NCI-H187 treated with DMSO at 0.1 percent for 48 hours (cell line): ENCODE measurements around the gene NTN3.
"Not testable (repeated sequence)": the region's sequence is repeated elsewhere in the genome, so short reads cannot be mapped to it uniquely, and the experiment has no call there.

Source experiments
- DNase-seq: peaks from one replicate; lab custom pipeline; 2025; lab: John Stamatoyannopoulos, UW

Gene NTN3

DNA sequence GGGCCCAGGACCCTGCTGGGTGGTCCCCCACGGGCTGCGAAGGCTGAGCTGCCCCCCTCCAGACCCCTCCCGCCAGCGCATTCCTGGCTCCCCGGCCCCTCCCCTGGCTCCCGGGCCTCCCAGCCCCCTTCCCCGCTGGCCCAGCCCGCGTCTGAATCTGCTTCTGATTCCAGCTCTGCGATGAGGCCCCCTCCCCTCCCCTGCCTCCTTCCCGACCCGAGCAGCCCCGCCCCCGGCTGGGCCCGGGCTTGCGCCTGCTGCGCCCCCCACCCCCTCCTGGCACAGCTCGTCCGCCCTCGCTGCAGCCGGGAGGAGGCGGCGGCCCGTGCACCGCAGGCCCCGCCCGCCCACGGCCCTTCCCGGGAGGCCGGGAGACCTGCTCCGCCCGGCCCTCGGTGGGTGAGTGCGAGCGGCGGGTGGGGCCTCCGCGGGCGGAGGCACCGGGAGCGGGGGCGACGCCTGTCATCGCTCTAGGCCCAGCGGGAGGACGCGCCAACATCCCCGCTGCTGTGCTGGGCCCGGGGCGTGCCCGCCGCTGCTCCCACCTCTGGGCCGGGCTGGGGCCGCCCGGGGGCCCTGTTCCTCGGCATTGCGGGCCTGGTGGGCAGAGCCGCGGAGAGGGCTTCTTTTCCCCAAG lies at the start of gene NTN3:
TSS of gene NTN3 (plus strand) at position 282 of the 637 bp plus-strand sequence. CDS start 405 bp downstream, outside the sequence.
- no peak for DNase-seq

DNA sequence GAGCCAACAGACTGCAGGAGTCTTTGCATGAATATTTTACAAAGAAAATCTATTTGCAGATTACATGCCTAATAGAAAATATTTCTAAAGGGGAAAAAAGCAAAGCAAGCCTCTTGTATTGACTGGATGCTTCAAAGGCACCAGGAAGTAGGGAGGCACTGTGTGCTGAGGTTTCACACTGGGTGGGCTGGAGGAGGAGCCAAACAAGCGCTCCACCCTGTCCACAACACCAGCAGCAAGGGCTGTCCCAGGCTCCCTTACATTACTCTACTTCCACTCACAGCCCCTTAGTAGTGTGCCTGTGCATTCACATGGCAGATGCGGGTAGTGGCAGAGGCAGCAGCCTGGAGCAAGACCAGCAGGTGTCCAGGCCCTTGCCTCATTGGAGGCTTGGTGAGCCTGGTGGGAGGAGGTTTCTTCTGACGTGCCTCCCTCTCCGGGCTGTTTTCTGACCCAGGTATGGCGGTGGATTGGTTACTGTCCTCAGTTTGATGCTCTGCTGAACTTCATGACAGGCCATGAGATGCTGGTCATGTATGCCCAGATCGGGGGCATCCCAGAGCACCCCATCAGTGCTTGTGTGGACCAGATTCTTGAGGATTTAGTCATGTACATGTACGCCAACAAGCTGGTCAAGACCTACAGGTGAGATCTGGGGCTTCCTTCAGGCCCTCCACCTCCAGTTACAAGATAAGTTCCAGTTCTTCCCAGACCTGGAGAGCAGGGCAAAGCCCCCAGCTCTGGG lies 48.8 kb upstream of the NTN3 start:
- DNase-seq = no peak

DNA sequence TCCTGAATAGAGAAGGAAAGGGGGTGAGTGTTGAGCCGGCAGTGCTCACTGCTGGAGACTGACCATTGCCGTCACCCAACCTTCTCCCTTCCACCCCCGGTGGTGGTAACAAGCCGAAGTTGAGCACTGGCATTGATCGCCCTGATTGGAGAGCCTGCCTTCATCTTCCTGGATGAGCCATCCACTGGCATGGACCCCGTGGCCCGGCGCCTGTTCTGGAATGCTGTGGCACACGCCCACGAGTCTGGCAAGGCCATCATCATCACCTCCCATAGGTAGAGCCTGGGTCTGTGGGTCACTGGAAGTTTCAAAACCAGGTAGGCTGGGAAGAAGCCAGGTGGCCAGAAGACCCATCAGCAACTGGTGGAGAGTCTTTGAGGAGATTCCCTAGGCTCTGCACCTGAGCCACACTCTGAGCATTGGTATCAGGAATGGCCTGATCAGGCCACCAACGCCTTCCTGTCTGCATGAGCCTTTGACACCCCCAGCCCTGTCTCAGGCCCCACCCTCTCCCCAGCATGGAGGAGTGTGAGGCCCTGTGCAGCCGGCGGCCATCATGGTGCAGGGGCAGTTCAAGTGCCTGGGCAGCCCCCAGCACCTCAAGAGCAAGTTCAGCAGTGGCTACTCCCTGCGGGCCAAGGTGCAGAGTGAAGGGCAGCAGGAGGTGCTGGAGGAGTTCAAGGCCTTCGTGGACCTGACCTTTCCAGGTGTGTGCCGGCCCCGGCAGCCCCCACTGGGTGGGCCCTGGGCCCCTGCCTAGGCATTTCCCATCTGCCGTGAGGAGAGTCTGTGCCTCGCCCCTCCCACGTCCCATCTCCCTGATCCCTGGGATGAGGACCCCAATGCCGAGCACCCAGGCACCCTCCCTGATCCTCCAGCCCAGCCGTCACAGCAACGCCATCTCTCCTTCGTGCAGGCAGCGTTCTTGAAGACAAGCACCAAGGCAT lies 46.8 kb upstream of the NTN3 start:
- no peak for DNase-seq

DNA sequence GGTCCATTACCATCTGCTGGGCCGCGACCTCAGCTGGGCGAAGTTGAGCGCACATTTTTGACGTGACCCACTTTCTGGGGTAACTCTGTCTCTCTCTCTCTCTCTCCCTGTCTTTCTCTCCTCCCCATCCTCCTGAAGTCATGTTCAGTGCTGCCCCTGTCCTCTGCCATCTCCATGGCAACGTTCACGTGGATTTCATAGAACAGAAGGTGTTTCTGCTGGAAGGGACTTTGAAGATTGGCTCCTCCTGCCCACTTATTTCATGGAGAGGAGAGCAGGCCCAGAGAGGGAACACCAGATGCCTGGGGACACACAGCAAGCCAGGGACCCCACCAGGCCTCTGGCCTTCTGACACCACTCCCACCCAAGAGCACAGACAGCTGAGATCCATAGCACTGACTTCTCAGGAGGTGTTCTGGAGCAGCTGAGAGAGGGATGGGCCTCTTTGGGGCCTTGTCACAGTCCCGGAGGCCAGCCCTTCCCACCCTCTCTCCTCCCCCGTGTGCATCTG lies 46.0 kb upstream of the NTN3 start:
- no peak for DNase-seq

DNA sequence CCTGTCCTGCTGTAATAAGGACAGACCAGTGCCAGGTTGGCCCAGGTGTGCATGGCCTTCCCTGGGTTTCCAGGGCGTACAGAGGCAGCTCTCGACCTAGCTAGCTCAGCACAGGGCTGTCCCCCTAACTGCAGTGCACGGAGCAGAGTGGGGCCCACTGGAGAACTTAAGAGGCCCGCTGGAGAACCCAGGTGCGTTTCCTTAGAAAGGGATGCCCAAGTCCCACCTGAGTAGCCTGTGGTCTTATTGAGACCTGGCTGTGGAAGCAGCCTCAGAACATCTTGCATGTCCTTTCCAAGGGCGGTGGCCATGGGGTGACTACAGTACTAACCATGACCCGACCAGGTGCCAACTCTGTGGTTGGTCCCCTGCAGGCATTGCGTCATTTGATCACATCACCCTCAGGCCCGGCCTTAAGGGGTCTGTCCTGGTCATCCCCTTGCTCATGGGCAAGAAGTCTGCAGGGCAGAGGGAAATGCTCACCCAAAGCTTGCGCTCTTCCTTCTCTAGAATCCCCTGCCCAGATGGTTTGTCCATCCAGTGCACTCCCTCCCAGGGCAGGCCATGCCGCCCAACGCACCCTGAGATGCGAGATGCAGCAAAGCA lies 45.2 kb upstream of the NTN3 start:
- no peak for DNase-seq

DNA sequence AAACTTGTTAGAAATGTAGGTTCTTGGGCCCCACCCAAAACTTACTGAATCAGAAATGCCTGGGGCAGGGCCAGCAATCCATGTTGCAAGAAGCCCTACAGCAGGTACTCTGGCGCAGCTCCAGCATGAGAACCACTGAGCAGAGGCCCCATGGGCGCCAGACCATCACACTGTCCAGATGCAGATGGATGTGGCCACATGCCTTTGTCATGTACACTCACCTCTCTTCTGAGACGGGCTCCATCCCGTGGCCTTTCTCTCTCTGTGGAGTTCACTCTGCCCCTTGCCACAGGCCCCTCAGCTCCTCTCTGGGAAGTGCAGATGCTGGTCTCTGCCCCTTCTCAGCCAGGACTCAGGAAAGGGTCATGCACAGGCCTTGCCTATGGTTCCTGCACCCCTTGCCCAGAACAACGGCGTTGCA lies 44.1 kb upstream of the NTN3 start:
- DNase-seq = no peak

DNA sequence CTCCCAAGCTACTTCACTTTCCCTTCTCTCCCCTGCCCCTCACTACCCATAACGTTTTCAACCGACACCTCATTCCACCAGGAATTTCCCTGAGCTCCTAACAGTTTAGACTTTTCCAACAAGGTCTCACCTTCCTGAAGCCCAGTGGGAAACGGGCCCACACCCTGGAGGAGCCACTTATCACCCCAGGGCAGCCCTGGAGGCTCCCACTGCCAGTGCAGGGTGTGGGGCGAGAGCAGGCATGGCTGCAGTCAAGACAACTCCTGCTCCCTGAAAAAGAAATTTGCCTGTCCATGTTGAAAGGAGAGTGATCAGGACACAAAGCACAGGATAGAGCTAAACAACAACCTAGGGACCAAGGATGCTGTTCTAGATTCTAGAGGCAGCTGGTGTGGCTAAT lies 43.6 kb upstream of the NTN3 start:
- no peak for DNase-seq

DNA sequence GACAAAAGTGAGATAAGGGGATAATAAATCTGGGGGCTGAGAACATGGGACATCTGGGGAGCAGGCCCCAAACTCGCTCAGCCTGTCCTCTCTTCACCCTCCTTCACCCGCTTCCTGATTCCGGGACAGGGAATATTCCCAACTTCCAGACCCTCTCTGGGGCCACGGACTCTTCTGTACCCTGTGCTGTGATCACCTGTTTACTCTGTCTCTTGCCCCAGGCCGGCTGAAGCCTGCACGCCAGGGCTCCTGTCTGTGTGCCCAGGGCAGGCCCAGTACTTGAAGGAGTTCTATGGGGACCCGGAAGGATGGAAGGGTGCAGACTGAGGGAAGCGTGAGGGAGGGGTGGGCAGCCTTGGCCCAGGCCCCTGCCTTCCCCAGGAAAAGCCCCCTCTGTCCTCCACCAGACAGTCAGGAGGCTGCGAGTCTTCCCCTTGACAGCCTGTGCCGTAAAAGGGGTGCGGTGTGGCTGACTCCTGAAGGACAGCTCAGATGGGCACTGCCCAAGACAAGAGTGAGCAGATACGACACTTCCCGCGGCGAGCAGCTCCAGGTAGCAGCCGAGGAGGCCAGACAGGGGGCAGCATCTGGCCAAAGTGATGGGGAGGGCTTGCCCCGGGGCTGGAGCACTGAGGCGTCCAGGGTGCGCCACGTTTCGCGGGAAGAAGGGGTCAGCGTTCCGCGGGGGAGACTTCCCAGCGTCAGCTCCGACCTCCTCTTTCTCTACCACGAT lies 42.9 kb upstream of the NTN3 start:
- no peak for DNase-seq

DNA sequence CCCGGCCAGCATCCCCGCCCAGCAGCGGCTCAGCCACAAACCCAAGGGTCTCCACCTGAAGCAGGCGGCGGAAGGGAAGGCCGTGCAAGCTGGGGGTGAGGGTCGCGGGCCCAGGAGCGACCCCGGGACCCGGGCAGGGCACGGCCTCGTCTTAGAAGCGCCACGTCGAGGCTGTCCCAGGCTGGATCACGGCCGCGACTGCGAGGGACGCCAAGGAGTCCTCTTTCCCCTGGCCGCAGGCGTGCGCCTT lies 42.4 kb upstream of the NTN3 start:
- DNase-seq = no peak

DNA sequence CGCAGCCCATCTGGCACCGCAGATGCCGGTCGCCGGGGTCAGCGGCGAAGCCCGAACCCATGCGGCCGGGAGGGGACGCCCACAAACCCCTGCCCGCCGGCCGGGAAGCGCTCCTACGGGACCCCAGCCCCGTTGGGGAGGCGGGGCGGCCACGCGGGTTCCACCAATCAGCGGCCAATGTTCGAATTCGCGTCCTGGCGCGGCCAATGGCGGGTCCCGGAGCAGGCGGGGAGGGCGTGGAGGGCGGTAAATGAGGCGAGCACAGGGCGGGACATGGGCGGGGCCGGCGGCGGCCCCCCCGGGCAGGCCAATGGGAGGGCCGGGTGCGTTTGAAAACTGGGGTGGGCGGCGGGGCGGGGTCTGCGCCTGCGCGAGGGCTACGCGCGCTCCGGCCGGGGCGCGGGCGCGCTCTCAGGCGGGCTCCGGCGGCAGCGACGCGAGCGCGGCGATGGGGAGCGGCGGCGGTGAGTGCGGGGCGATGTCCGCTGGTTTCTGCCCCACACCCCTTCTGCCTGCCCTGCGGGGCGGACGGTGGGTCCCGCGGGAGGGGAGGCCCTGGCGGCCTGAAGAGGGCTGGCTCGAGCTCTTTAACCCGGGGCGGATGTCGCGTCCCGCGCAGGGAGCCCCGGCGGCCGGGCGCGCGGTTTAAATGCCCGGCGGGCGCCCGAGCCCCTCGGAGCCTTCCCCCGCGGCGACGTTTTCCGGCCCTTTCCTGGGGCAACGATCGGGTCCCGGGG lies 41.9 kb upstream of the NTN3 start, which contains the start of gene CCNF:
TSS of gene CCNF (plus strand) at position 414 of the 737 bp plus-strand sequence. CDS start at position 449, 35 bp downstream.
- DNase-seq = peak; percentile 84

DNA sequence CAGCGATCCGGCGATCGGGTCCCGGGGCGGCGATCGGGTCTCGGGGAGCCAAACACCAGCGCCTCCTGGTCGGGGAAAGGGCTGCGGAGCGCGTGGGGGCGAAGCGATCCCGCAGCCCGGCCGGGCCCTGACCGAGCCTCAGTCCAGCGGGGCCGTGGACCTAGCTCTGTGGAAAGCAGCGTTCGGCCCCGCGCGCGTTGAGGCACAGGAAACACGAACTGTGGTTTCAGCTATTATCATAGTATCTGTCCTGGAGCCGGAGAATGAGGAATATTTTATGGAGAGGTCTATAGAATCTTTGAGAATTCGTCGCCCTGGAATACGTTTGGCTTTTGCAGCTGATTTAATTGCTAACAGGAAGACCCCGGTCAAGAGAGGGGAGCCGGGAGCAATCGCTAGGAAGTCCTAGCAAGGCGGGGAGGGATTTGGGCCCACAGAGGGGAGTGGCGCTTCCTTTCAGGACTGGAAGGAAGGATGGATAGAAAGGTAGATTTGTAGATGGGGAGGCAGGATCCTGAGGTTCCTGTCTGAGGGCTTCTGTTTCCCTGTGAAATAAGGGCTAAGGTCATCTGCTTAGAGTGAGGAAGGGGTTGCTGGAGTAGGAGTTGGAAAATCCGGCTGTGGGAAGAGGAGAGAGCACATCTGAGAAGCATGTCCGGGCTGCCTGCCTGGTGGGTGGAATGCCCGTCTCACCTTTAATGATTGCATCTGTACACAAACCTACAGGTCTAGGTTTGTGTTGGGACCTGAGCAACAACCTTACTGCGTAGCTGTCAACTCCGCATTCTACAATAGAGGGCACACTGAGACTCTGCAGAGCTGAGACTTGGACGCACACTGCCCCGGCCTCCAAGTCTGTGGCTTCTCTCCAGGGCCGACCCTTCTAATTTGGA lies 41.1 kb upstream of the NTN3 start:
- no peak for DNase-seq

DNA sequence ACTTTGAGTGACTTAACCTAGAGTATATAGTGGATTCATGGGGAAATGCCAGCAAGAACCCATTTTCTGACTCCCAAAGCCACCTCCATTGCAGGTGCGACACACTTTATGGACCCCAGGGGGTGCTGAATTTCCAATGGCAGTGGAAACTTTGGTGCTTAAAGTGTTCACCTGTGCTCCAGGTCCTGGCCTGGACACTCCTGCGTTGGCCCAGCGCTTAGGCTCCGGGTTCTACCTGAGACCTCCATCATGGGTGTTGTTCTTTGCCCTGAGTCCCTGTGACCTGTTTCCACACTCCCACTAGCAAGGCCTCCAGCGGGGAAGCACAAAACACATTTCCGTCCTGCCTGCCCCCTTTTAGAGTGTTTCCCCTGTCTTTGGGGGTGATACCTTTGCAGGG lies 38.8 kb upstream of the NTN3 start:
- no peak for DNase-seq

DNA sequence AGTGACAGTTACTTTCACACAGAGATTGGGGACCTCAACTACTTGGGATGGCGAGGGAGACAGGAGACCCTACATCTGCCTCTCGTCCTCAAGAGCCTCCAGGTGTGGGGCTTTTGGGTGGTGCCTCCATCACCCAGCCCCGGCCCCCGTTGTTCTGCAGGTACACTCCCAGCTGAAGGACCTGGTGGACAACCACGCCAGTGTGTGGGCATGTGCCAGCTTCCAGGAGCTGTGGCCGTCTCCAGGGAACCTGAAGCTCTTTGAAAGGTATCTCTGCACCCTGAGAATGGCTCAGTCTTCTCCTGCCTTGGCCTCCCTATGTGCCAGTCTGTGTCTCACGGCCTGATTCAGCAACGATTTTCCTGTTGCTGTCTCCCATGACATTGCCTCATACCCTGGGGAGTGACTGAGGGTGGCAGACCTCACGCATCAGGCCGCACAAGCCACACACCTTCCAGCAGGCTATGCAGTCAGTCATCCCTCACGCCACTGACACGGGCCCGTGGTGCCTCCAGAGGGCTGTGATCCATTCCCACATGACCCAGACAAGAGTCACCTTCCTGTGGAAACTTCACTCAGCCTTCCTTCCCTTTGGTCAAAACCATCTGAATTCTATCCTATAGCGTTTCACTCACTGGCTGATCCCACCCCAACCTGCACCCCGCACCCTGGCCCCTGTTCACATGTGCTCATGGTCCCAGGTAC lies 38.1 kb upstream of the NTN3 start:
- no peak for DNase-seq

DNA sequence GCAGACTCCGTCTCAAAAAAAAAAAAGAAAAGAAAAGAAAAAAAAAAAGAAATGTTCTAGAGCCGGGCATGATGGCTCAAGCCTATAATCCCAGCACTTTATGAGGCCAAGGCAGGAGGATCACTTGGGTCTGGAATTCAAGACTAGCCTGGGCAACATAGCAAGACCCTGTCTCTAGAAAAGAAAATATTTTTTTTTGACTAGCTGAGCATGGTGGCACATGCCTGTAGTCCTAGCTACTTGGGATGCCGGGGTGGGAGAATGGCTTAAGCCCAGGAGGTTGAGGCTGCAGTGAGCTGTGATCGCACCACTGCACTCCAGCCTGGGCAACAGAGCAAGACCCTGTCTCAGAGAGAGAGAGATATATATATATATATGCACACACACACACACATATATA lies 35.9 kb upstream of the NTN3 start:
- not testable (repeated sequence) for DNase-seq

DNA sequence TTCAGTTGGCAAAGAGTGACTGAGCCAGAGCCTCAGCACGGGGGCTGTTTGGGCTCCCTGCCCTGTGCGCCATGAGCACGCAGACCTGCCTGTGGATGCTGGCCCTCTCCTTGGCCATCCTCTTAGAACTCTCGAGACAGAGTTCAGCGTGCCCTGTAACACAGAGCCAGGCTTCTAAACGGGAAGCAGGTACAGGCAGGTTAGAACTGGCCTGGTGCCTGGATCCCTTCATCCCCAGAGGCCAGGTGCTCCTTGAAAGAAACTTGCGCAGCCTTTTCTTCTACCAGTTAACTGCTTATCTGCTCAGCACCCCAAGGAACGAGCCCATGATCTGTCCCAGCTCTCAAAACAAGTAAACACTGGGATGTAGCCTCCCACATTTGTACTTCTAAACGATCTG lies 35.0 kb upstream of the NTN3 start:
- no peak for DNase-seq

DNA sequence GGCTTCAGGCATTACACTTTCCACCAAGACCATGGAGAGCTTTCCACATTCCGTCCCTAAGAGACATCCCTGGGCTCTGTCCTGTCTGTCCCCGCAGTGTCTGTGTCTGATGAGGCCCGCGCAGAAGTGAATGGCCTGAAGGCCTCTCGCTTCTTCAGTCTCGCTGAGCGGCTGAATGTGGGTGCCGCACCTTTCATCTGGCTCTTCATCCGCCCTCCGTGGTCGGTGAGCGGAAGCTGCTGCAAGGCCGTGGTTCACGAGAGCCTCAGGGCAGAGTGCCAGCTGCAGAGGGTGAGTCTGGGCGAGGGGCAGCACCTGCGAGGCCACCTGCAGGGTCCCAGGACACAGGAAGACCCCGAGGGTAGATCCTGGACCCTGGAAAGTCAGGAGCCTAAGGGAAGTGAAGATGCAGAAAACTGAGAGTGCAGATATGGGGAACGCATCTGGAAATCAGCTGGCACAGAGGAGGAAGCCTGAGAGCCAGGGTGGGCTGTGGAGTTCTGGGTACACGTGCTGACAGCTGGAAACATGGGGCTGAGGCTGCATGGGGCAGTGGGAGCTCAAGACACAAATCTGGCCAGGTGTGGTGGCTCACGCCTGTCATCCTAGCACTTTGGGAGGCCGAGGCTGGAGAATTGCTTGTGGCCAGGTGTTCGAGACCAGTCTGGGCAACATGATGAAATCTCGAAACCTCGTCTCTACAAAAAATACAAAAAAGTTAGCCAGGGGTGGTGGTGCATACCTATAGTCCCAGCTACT lies 33.9 kb upstream of the NTN3 start:
- DNase-seq = no peak

DNA sequence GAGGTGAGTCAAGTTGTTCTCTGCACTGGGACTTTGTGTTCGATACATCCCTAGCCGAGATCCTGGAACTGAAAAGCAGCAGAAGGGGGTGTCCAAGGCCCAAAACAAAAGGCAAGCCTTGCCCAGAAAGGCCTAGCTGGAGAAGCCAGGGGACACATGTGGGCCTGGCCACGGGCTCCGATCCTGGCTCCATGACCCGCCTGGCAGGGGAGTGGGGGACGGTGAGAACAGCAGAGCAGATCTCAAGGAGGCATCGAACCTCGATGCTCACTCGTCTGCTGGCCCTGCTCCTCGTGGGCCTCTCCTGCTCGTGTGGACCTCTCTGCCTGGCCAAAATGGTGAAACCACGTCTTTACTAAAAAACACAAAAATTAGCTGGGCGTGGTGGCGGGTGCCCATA lies 33.0 kb upstream of the NTN3 start:
- no peak for DNase-seq

DNA sequence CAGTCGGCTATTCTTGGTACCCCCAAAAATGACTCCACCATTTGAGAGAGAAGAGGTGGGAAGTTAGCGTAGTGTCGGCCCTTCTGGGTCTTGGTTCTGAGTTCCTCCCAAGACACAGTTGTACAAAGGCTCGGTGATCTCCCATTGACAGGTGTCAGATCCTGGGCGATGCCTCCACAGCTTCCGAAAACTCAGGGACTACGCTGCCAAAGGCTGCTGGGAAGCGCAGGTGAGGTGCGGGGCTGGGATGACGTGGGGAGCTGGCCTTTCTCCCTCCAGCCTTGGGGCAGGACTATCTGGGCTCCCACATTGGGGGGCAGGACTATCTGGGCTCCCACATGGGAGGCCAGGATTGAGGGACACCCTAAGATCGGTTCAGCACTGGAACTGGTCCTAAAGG lies 31.5 kb upstream of the NTN3 start:
- DNase-seq = no peak
